Osteocyte (in vitro differentiated cells): ENCODE results near the gene PCDHGB5. TPM values are rescaled to one million over a fixed set of nuclear protein-coding genes. Genes with fewer than 3 reads are reported as not detected.

ENCODE experiments used
- DNase-seq: peaks from one replicate; pipeline ENCODE4 v3.0.0; 2021; ENCODE audit warnings: mixed read lengths; ENCODE audit not compliant: unreplicated experiment; ENCODE audit errors: extremely low spot score
- H3K27ac Mint-ChIP-seq: one replicate; pipeline ENCODE4 v1.8.0; 2021; ENCODE audit warnings: mild to moderate bottlenecking, mixed read lengths; ENCODE audit not compliant: unreplicated experiment
- H3K27me3 Mint-ChIP-seq: one replicate; pipeline ENCODE4 v1.8.0; 2021; ENCODE audit warnings: mixed read lengths; ENCODE audit not compliant: unreplicated experiment
- H3K36me3 Mint-ChIP-seq: one replicate; pipeline ENCODE4 v1.8.0; 2021; ENCODE audit warnings: mixed read lengths; ENCODE audit not compliant: unreplicated experiment
- H3K4me1 Mint-ChIP-seq: one replicate; pipeline ENCODE4 v1.8.0; 2021; ENCODE audit warnings: mixed read lengths; ENCODE audit not compliant: unreplicated experiment
- H3K4me3 Mint-ChIP-seq: one replicate; pipeline ENCODE4 v1.8.0; 2021; ENCODE audit warnings: mild to moderate bottlenecking, moderate library complexity, mixed read lengths; ENCODE audit not compliant: unreplicated experiment
- H3K9me3 Mint-ChIP-seq: one replicate; pipeline ENCODE4 v1.8.0; 2021; ENCODE audit warnings: mixed read lengths; ENCODE audit not compliant: unreplicated experiment
- CTCF ChIP-seq: fragments of 200-600 bp; sonication (generic); IDR thresholded peaks from 2 replicates; pipeline ENCODE4 v1.5.0; 2021; ENCODE audit warnings: antibody characterized with exemption, mild to moderate bottlenecking, moderate library complexity
- total RNA-seq: library from RNA; stranded (reverse); gene quantifications from 2 replicates; pipeline ENCODE4 v1.2.1, GENCODE V29; 2021

The PCDHGB5 gene
- total RNA-seq, 1 donor from 2014 or later: 1.3 TPM

- no peaks in the 10 kb centered on the region for H3K36me3 Mint-ChIP-seq
- no peak within 1 kb of the TSS for H3K27ac Mint-ChIP-seq
- no peak for DNase-seq
- H3K4me1 Mint-ChIP-seq: no peaks in the 10 kb centered on the region
- no peak within 1 kb of the TSS for H3K4me3 Mint-ChIP-seq
- no peaks in the 10 kb centered on the region for H3K27me3 Mint-ChIP-seq
- H3K9me3 Mint-ChIP-seq: peaks cover 26% of the 10 kb centered on the region
- TF ChIP-seq CTCF: no peak
These were observed 33.6 kb upstream of the PCDHGB5 start, which contains the start of gene PCDHGA5 for GRCh38 chr5:141363952-141364660. Gene PCDHGA5, plus strand, starts transcription at chr5:141364162. Its CDS starts 169 bp downstream, at chr5:141364331.

- Mint-ChIP-seq H3K36me3 (no peaks in the 10 kb centered on the region), H3K9me3 (peaks cover 17% of the 10 kb centered on the region), H3K27me3 (no peaks in the 10 kb centered on the region), H3K4me1 (no peaks in the 10 kb centered on the region), H3K4me3 (no peak overlapping the region), H3K27ac (no peak overlapping the region)
- TF ChIP-seq CTCF: no peak
- no peak for DNase-seq
These were observed 31.5 kb upstream of the PCDHGB5 start for GRCh38 chr5:141366016-141366896.

GRCh38 chr5:141369994-141370848 lies 27.5 kb upstream of the PCDHGB5 start, which contains the start of gene PCDHGB3:
Gene PCDHGB3, plus strand, starts transcription at chr5:141370242. Its CDS starts 153 bp downstream, at chr5:141370395.
- no peaks in the 10 kb centered on the region for H3K27me3 Mint-ChIP-seq
- no peak within 1 kb of the TSS for H3K27ac Mint-ChIP-seq
- no peaks in the 10 kb centered on the region for H3K4me1 Mint-ChIP-seq
- no peak within 1 kb of the TSS for H3K4me3 Mint-ChIP-seq
- no peak for DNase-seq
- H3K36me3 Mint-ChIP-seq: no peaks in the 10 kb centered on the region
- no peak for TF ChIP-seq CTCF
- H3K9me3 Mint-ChIP-seq: peaks cover 18% of the 10 kb centered on the region

- DNase-seq: peak; percentile 84
- Mint-ChIP-seq H3K4me1 (no peaks in the 10 kb centered on the region), H3K36me3 (no peaks in the 10 kb centered on the region), H3K27ac (no peak overlapping the region), H3K4me3 (no peak overlapping the region), H3K27me3 (no peaks in the 10 kb centered on the region), H3K9me3 (peaks cover 18% of the 10 kb centered on the region)
- no peak for TF ChIP-seq CTCF
These were observed 25.9 kb upstream of the PCDHGB5 start for GRCh38 chr5:141371572-141372475.
